ENCODE measurements around the gene NRP2. TPM values are rescaled to one million over a fixed set of nuclear protein-coding genes. Genes with fewer than 3 reads are reported as not detected.

Gene NRP2
- total RNA-seq, 1 donor from 2014 or later, result 27.8 TPM

GRCh38 chr2:205759732-205760131, 77.4 kb downstream of the NRP2 start:
- TF ChIP-seq EZH2phosphoT487 (IDR thresholded peaks at IDR 0.05) (no peak), CTCF (IDR thresholded peaks at IDR 0.05) (no peak), EZH2 (IDR thresholded peaks at IDR 0.05) (no peak)
- Histone ChIP-seq H3K79me2 (ENCODE audit: low read depth) (no peaks in the 10 kb centered on the region), H4K20me1 (ENCODE audit: low read depth) (no peaks in the 10 kb centered on the region), H3K4me1 (peaks cover 18% of the 10 kb centered on the region), H3K4me2 (no peak overlapping the region), H3K9ac (no peak overlapping the region), H3K4me3 (no peak overlapping the region), H3K36me3 (no peaks in the 10 kb centered on the region), H3F3A (ENCODE audit: low read depth) (no peaks in the 10 kb centered on the region), H3K27ac (no peak overlapping the region), H3K9me3 (ENCODE audit: low read depth) (no peaks in the 10 kb centered on the region), H2AFZ (replicated peaks) (no peak overlapping the region), H3K27me3 (no peaks in the 10 kb centered on the region)
- no peak for DNase-seq (ENCODE audit: low spot score)
- Mint-ChIP-seq H3K36me3 (no peaks in the 10 kb centered on the region), H3K4me3 (no peak overlapping the region), H3K9me3 (no peaks in the 10 kb centered on the region), H3K27ac (no peak overlapping the region), H3K27me3 (ENCODE audit: insufficient read depth, low read depth) (peaks cover 2% of the 10 kb centered on the region), H3K4me1 (peaks cover 38% of the 10 kb centered on the region)

GRCh38 chr2:205760157-205760556, 77.9 kb downstream of the NRP2 start:
- no peaks in the 10 kb centered on the region for H3K27me3 Mint-ChIP-seq (ENCODE audit: insufficient read depth, low read depth)
- no peak overlapping the region for H3K27ac Mint-ChIP-seq
- H3K9me3 Mint-ChIP-seq, result no peaks in the 10 kb centered on the region
- no peaks in the 10 kb centered on the region for H3K27me3 ChIP-seq
- H3K4me2 ChIP-seq, result no peak overlapping the region
- H3K4me1 Mint-ChIP-seq, result peaks cover 35% of the 10 kb centered on the region
- H3K27ac ChIP-seq, result no peak overlapping the region
- no peak overlapping the region for H3K4me3 Mint-ChIP-seq
- no peak overlapping the region for H3K9ac ChIP-seq
- no peaks in the 10 kb centered on the region for H3K36me3 Mint-ChIP-seq
- no peak for DNase-seq (ENCODE audit: low spot score)
- H2AFZ ChIP-seq (replicated peaks), result no peak overlapping the region
- no peaks in the 10 kb centered on the region for H3K9me3 ChIP-seq (ENCODE audit: low read depth)
- H4K20me1 ChIP-seq (ENCODE audit: low read depth), result no peaks in the 10 kb centered on the region
- no peaks in the 10 kb centered on the region for H3F3A ChIP-seq (ENCODE audit: low read depth)
- no peaks in the 10 kb centered on the region for H3K79me2 ChIP-seq (ENCODE audit: low read depth)
- peaks cover 13% of the 10 kb centered on the region for H3K4me1 ChIP-seq
- H3K36me3 ChIP-seq, result no peaks in the 10 kb centered on the region
- H3K4me3 ChIP-seq, result no peak overlapping the region
- TF ChIP-seq CTCF (IDR thresholded peaks at IDR 0.05) (no peak), EZH2phosphoT487 (IDR thresholded peaks at IDR 0.05) (no peak), EZH2 (IDR thresholded peaks at IDR 0.05) (no peak)

- Histone ChIP-seq H3K27ac (no peak overlapping the region), H2AFZ (replicated peaks) (no peak overlapping the region), H3K9ac (no peak overlapping the region), H3K4me3 (no peak overlapping the region), H3K27me3 (no peaks in the 10 kb centered on the region), H3K79me2 (ENCODE audit: low read depth) (no peaks in the 10 kb centered on the region), H3K4me1 (peaks cover 8% of the 10 kb centered on the region), H3K4me2 (no peak overlapping the region), H4K20me1 (ENCODE audit: low read depth) (no peaks in the 10 kb centered on the region), H3K36me3 (no peaks in the 10 kb centered on the region), H3K9me3 (ENCODE audit: low read depth) (no peaks in the 10 kb centered on the region), H3F3A (ENCODE audit: low read depth) (no peaks in the 10 kb centered on the region)
- Mint-ChIP-seq H3K27ac (no peak overlapping the region), H3K4me1 (peaks cover 26% of the 10 kb centered on the region), H3K9me3 (no peaks in the 10 kb centered on the region), H3K36me3 (no peaks in the 10 kb centered on the region), H3K4me3 (no peak overlapping the region), H3K27me3 (ENCODE audit: insufficient read depth, low read depth) (no peaks in the 10 kb centered on the region)
- TF ChIP-seq EZH2phosphoT487 (IDR thresholded peaks at IDR 0.05) (no peak), CTCF (IDR thresholded peaks at IDR 0.05) (no peak), EZH2 (IDR thresholded peaks at IDR 0.05) (no peak)
- no peak for DNase-seq (ENCODE audit: low spot score)
Observed at GRCh38 chr2:205761421-205761820, 79.1 kb downstream of the NRP2 start.
